ENCODE measurements around the gene MBOAT1. TPM values are rescaled to one million over a fixed set of nuclear protein-coding genes. Genes with fewer than 3 reads are reported as not detected.
A peak's percentile ranks its signal among the peaks of the same experiment; 100 is the strongest.
"Not testable (repeated sequence)": the region's sequence is repeated elsewhere in the genome, so short reads cannot be mapped to it uniquely, and the experiment has no call there.

Gene MBOAT1
- polyA plus RNA-seq, 1 donor from 2014 or later: not detected

- no peak overlapping the region for H2AFZ ChIP-seq (ENCODE audit: low read depth, low read length)
- no peak overlapping the region for H3K4me3 ChIP-seq (ENCODE audit: low read length)
- H3K79me2 ChIP-seq (replicated peaks; ENCODE audit: insufficient read depth, low read length): no peaks in the 10 kb centered on the region
- no peak overlapping the region for H3K9ac ChIP-seq (ENCODE audit: low read length)
- H3K36me3 ChIP-seq (ENCODE audit: insufficient read depth, low read length): no peaks in the 10 kb centered on the region
- H3K4me2 ChIP-seq (ENCODE audit: low read length): no peak overlapping the region
- H3K27ac ChIP-seq (ENCODE audit: low read length): no peak overlapping the region
- no peaks in the 10 kb centered on the region for H3K27me3 ChIP-seq (ENCODE audit: insufficient read depth, low read depth, low read length)
- H3K9me3 ChIP-seq (ENCODE audit: low read length): no peaks in the 10 kb centered on the region
- TF ChIP-seq MXI1 (conservative IDR thresholded peaks at IDR 0.05; ENCODE audit: poor library complexity, severe bottlenecking) (no peak), REST (IDR thresholded peaks at IDR 0.05; ENCODE audit: borderline replicate concordance) (no peak), TAF1 (IDR thresholded peaks at IDR 0.05; ENCODE audit: low read depth) (no peak)
- H4K20me1 ChIP-seq (ENCODE audit: insufficient read depth): no peaks in the 10 kb centered on the region
- H3K9me2 ChIP-seq (ENCODE audit: insufficient read depth, low read length): no peaks in the 10 kb centered on the region
- H3F3A ChIP-seq (ENCODE audit: insufficient read depth, low read length, poor library complexity, severe bottlenecking): no peaks in the 10 kb centered on the region
These were observed 33.9 kb upstream of the MBOAT1 start for GRCh38 chr6:20246125-20246524.

- H3K4me3 ChIP-seq (ENCODE audit: low read length); H2AFZ ChIP-seq (ENCODE audit: low read depth, low read length); H3K79me2 ChIP-seq (replicated peaks; ENCODE audit: insufficient read depth, low read length); H3K9me3 ChIP-seq (ENCODE audit: low read length); H3K4me2 ChIP-seq (ENCODE audit: low read length); H4K20me1 ChIP-seq (ENCODE audit: insufficient read depth); H3K27ac ChIP-seq (ENCODE audit: low read length); H3K9ac ChIP-seq (ENCODE audit: low read length); H3F3A ChIP-seq (ENCODE audit: insufficient read depth, low read length, poor library complexity, severe bottlenecking); H3K27me3 ChIP-seq (ENCODE audit: insufficient read depth, low read depth, low read length); H3K9me2 ChIP-seq (ENCODE audit: insufficient read depth, low read length); H3K36me3 ChIP-seq (ENCODE audit: insufficient read depth, low read length): not testable (repeated sequence)
These were observed 32.8 kb upstream of the MBOAT1 start for GRCh38 chr6:20244807-20245681.

GRCh38 chr6:20243288-20243687 lies 31.0 kb upstream of the MBOAT1 start:
- Histone ChIP-seq H3K27ac (ENCODE audit: low read length) (peak overlapping the region; percentile 54), H3F3A (ENCODE audit: insufficient read depth, low read length, poor library complexity, severe bottlenecking) (no peaks in the 10 kb centered on the region), H3K36me3 (ENCODE audit: insufficient read depth, low read length) (no peaks in the 10 kb centered on the region), H3K4me2 (ENCODE audit: low read length) (no peak overlapping the region), H2AFZ (ENCODE audit: low read depth, low read length) (no peak overlapping the region), H3K9ac (ENCODE audit: low read length) (no peak overlapping the region), H3K4me3 (ENCODE audit: low read length) (no peak overlapping the region), H3K9me3 (ENCODE audit: low read length) (no peaks in the 10 kb centered on the region), H4K20me1 (ENCODE audit: insufficient read depth) (no peaks in the 10 kb centered on the region), H3K79me2 (replicated peaks; ENCODE audit: insufficient read depth, low read length) (no peaks in the 10 kb centered on the region), H3K27me3 (ENCODE audit: insufficient read depth, low read depth, low read length) (no peaks in the 10 kb centered on the region), H3K9me2 (ENCODE audit: insufficient read depth, low read length) (no peaks in the 10 kb centered on the region)
- no peak for TF ChIP-seq TAF1 (IDR thresholded peaks at IDR 0.05; ENCODE audit: low read depth)
- no peak for TF ChIP-seq RAD21 (conservative IDR thresholded peaks at IDR 0.05)
- TF ChIP-seq EP300 (conservative IDR thresholded peaks at IDR 0.05; ENCODE audit: poor library complexity, severe bottlenecking): no peak
- TF ChIP-seq POLR2AphosphoS5 (IDR thresholded peaks at IDR 0.05): no peak
- TF ChIP-seq MXI1 (conservative IDR thresholded peaks at IDR 0.05; ENCODE audit: poor library complexity, severe bottlenecking): no peak
- no peak for TF ChIP-seq EZH2 (IDR thresholded peaks at IDR 0.05; ENCODE audit: borderline replicate concordance, insufficient read depth, low read length, poor library complexity, severe bottlenecking)
- TF ChIP-seq CTCF (IDR thresholded peaks at IDR 0.05; ENCODE audit: poor library complexity, severe bottlenecking): no peak
- no peak for TF ChIP-seq SMC3 (conservative IDR thresholded peaks at IDR 0.05; ENCODE audit: poor library complexity)
- TF ChIP-seq REST (IDR thresholded peaks at IDR 0.05; ENCODE audit: borderline replicate concordance): no peak
